Measurements from ENCODE around the gene NDUFAF2. TPM values are rescaled to one million over a fixed set of nuclear protein-coding genes. Genes with fewer than 3 reads are reported as not detected.

NDUFAF2 gene
- polyA plus RNA-seq, 1 of the 3 experiments (the other 2 are of a cell fraction), result 33.4 TPM

GRCh38 chr5:61000887-61001286 lies 55.9 kb downstream of the NDUFAF2 start (continued):
- TF ChIP-seq, protein P1, sequence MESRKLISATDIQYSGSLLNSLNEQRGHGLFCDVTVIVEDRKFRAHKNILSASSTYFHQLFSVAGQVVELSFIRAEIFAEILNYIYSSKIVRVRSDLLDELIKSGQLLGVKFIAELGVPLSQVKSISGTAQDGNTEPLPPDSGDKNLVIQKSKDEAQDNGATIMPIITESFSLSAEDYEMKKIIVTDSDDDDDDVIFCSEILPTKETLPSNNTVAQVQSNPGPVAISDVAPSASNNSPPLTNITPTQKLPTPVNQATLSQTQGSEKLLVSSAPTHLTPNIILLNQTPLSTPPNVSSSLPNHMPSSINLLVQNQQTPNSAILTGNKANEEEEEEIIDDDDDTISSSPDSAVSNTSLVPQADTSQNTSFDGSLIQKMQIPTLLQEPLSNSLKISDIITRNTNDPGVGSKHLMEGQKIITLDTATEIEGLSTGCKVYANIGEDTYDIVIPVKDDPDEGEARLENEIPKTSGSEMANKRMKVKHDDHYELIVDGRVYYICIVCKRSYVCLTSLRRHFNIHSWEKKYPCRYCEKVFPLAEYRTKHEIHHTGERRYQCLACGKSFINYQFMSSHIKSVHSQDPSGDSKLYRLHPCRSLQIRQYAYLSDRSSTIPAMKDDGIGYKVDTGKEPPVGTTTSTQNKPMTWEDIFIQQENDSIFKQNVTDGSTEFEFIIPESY (IDR thresholded peaks at IDR 0.05; ENCODE audit: borderline replicate concordance, low read depth), result no peak
- TF ChIP-seq, protein P2, sequence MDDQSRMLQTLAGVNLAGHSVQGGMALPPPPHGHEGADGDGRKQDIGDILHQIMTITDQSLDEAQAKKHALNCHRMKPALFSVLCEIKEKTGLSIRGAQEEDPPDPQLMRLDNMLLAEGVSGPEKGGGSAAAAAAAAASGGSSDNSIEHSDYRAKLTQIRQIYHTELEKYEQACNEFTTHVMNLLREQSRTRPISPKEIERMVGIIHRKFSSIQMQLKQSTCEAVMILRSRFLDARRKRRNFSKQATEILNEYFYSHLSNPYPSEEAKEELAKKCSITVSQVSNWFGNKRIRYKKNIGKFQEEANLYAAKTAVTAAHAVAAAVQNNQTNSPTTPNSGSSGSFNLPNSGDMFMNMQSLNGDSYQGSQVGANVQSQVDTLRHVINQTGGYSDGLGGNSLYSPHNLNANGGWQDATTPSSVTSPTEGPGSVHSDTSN (IDR thresholded peaks at IDR 0.05), result no peak
- no peak for TF ChIP-seq MXI1 (IDR thresholded peaks at IDR 0.05; ENCODE audit: low read depth, low read length)
- no peak for TF ChIP-seq CHD2 (IDR thresholded peaks at IDR 0.05; ENCODE audit: low read length, partially characterized antibody)
- no peak for TF ChIP-seq EZH2phosphoT487 (IDR thresholded peaks at IDR 0.05; ENCODE audit: borderline replicate concordance, low read depth)
- TF ChIP-seq, protein P3, sequence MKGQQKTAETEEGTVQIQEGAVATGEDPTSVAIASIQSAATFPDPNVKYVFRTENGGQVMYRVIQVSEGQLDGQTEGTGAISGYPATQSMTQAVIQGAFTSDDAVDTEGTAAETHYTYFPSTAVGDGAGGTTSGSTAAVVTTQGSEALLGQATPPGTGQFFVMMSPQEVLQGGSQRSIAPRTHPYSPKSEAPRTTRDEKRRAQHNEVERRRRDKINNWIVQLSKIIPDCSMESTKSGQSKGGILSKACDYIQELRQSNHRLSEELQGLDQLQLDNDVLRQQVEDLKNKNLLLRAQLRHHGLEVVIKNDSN (IDR thresholded peaks at IDR 0.05; ENCODE audit: borderline replicate concordance, low read depth), result no peak
- TF ChIP-seq NFIC (IDR thresholded peaks at IDR 0.05; ENCODE audit: borderline replicate concordance), result no peak

DNA sequence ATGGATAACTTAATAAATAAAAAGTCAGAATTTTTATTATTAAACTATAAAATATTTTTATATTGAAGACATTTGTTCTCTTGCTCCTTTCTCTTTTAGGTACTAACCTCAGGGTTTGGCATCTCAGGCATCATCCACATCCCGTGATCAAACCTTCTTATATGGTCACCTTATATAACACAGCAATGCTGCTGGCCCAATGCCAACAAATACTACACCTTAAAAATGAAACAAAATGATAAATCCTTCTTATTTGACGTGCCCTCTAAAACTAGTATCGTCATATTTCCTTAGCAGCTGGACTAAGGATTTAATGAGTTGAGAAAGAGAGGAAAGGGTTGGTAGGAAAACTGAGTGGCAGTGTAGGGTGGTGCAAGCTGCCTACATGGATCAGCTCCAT lies 56.6 kb downstream of the NDUFAF2 start:
- Histone ChIP-seq H3K4me3 (ENCODE audit: low read depth in 2 of 2, low read length in 1 of 2) (no peak overlapping the region), H3K27ac (ENCODE audit: low read depth in 2 of 2, low read length in 1 of 2) (no peak overlapping the region), H3K79me2 (ENCODE audit: insufficient read depth) (no peaks in the 10 kb centered on the region), H3K36me3 (replicated peaks in 1 of 2; ENCODE audit: control insufficient read depth in 1 of 2, insufficient read depth in 2 of 2, low read length in 1 of 2) (no peaks in the 10 kb centered on the region), H3K4me1 (ENCODE audit: control insufficient read depth in 1 of 2, insufficient read depth in 2 of 2, low read depth in 1 of 2, low read length in 1 of 2) (peaks cover 0 to 3% of the 10 kb centered on the region in 2 experiments; a peak in 2 of 4 replicates), H3K4me2 (no peak overlapping the region), H4K20me1 (ENCODE audit: insufficient read depth) (no peaks in the 10 kb centered on the region), H3K27me3 (ENCODE audit: insufficient read depth) (no peaks in the 10 kb centered on the region), H3K9me3 (no peaks in the 10 kb centered on the region), H2AFZ (ENCODE audit: low read depth) (no peak overlapping the region), H3K9me2 (no peaks in the 10 kb centered on the region), H3F3A (replicated peaks; ENCODE audit: insufficient read depth) (peaks cover 4% of the 10 kb centered on the region), H3K9ac (no peak overlapping the region)
- CTCF ChIA-PET, result interaction anchor here (1.1 to 1.8 kb wide), 3 partner anchors 22 to 42 kb away, joined by 3 to 6 read pairs (median 3); no protein-coding TSS in a partner anchor
- TF ChIP-seq, protein P4, sequence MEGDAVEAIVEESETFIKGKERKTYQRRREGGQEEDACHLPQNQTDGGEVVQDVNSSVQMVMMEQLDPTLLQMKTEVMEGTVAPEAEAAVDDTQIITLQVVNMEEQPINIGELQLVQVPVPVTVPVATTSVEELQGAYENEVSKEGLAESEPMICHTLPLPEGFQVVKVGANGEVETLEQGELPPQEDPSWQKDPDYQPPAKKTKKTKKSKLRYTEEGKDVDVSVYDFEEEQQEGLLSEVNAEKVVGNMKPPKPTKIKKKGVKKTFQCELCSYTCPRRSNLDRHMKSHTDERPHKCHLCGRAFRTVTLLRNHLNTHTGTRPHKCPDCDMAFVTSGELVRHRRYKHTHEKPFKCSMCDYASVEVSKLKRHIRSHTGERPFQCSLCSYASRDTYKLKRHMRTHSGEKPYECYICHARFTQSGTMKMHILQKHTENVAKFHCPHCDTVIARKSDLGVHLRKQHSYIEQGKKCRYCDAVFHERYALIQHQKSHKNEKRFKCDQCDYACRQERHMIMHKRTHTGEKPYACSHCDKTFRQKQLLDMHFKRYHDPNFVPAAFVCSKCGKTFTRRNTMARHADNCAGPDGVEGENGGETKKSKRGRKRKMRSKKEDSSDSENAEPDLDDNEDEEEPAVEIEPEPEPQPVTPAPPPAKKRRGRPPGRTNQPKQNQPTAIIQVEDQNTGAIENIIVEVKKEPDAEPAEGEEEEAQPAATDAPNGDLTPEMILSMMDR (IDR thresholded peaks at IDR 0.05), result no peak
- DNase-seq, result no peak
- 91% methylated on average over 3 of the region's 3 CpGs for WGBS (ENCODE audit: low lambda C conversion rate)
- POLR2A ChIA-PET, result no interaction called here

Data from SK-N-SH (cell line).